Measurements from ENCODE around the gene APAF1. TPM values are rescaled to one million over a fixed set of nuclear protein-coding genes. Genes with fewer than 3 reads are reported as not detected.
A peak's percentile ranks its signal among the peaks of the same experiment; 100 is the strongest.

The APAF1 gene
- total RNA-seq, 2 donors from 2014 or later = 25.9 to 33.2 TPM

GRCh38 chr12:98725476-98726247 is 80.6 kb downstream of the APAF1 start:
- no peaks in the 10 kb centered on the region for H3K9me3 Mint-ChIP-seq
- peak in 1 of 2 donors; percentile 61 for ATAC-seq
- no peak overlapping the region for H3K4me3 Mint-ChIP-seq
- no peak for DNase-seq (ENCODE audit: low spot score)
- H3K4me1 Mint-ChIP-seq (ENCODE audit: low read depth in 2 of 2) = peaks cover 0 to 7% of the 10 kb centered on the region in 2 donors
- H3K27ac Mint-ChIP-seq = no peak overlapping the region
- no peaks in the 10 kb centered on the region for H3K27me3 Mint-ChIP-seq
- H3K36me3 Mint-ChIP-seq = peaks cover 30% of the 10 kb centered on the region

DNA sequence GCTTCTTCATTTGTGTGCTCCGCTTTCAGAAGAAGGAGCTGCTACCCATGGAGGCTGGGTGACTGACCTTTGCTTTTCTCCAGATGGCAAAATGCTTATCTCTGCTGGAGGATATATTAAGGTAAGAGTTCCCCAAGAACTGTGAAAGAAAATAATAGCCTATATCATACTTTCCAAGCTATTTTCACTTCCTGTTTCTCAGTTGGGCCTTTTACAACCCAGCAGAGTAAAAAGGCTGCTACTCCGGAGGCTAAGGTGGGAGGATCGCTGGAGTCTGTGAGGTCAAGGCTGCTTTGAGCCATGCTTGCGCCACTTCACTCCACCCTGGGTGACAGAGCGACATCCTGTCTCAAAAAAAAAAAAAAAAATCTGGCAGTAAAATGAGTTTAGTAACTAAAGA is 82.1 kb downstream of the APAF1 start:
- DNase-seq (ENCODE audit: low spot score) = no peak
- Mint-ChIP-seq H3K9me3 (no peaks in the 10 kb centered on the region), H3K27me3 (no peaks in the 10 kb centered on the region), H3K4me3 (no peak overlapping the region), H3K4me1 (ENCODE audit: low read depth in 2 of 2) (peaks cover 0 to 7% of the 10 kb centered on the region in 2 donors), H3K36me3 (peaks cover 26% of the 10 kb centered on the region), H3K27ac (no peak overlapping the region)
- no peak for ATAC-seq

DNA sequence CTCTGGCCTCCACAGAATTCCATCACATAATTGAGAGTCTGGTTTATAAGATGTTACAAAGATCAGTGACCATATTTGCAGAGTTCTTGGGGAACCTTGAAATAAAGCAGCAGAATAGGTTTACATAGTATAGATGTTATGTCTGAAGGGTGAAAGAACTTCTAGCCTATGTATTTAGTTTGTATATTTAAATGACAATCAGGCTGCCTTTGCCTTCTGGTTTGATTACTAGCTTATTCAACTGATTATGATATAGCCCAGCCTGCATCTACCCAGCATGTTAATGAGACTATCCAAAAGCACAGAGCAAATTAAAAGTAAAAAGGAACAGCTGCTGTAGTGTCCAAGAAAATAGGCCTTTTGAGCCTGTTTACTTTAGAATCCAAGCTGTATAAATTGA is 85.3 kb downstream of the APAF1 start:
- peaks cover 13% of the 10 kb centered on the region for H3K36me3 Mint-ChIP-seq
- no peak overlapping the region for H3K4me3 Mint-ChIP-seq
- H3K9me3 Mint-ChIP-seq = no peaks in the 10 kb centered on the region
- H3K27ac Mint-ChIP-seq = no peak overlapping the region
- no peak for ATAC-seq
- DNase-seq (ENCODE audit: low spot score) = no peak
- H3K4me1 Mint-ChIP-seq (ENCODE audit: low read depth in 2 of 2) = no peaks in the 10 kb centered on the region
- H3K27me3 Mint-ChIP-seq = no peaks in the 10 kb centered on the region

DNA sequence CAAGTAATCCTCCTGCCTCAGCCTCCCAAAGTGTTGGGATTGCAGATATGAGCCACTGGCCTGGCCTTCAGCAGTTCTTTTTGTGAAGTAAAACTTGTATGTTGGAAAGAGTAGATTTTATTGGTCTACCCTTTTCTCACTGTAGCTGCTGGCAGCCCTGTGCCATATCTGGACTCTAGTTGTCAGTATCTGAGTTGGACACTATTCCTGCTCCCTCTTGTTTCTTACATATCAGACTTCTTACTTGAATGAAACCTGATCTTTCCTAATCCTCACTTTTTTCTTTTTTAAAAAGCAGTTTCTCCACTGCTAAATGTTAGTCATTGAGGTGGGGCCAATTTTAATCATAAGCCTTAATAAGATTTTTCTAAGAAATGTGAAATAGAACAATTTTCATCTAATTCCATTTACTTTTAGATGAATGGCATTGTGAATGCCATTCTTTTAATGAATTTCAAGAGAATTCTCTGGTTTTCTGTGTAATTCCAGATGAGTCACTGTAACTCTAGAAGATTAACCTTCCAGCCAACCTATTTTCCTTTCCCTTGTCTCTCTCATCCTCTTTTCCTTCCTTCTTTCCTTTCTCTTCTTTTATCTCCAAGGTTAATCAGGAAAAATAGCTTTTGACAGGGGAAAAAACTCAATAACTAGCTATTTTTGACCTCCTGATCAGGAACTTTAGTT is 88.7 kb downstream of the APAF1 start:
- Mint-ChIP-seq H3K27me3 (no peaks in the 10 kb centered on the region), H3K36me3 (peaks cover 12% of the 10 kb centered on the region), H3K4me1 (ENCODE audit: low read depth in 2 of 2) (no peaks in the 10 kb centered on the region)

DNA sequence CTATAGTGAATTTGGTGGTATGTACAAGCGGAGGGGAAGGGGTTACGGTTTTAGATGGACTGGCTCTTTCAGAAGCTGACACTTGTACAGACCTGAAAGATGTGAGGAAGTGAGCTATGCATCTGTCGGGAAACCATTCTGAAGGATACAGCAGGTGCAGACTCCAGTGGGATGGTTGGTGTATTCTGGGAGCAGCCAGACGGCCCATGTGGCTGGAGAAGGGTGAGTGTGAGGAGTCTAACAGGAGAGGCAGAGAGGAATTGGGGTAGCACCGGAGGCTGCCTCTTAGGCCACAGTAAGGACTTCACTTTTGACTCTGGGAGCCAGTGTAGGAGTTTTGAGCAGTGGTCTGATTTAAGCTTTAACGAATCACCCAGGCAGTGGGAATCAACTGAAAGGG is 90.7 kb downstream of the APAF1 start:
- H3K4me1 Mint-ChIP-seq (ENCODE audit: low read depth in 2 of 2) = no peaks in the 10 kb centered on the region
- H3K4me3 Mint-ChIP-seq = no peak overlapping the region
- no peak overlapping the region for H3K27ac Mint-ChIP-seq
- ATAC-seq (no peak), DNase-seq (ENCODE audit: low spot score) (no peak)
- no peaks in the 10 kb centered on the region for H3K9me3 Mint-ChIP-seq
- H3K36me3 Mint-ChIP-seq = peaks cover 10% of the 10 kb centered on the region
- peaks cover 2 to 4% of the 10 kb centered on the region in 2 donors for H3K27me3 Mint-ChIP-seq

More for the DNA sequence above, 88.7 kb downstream of the APAF1 start:
- Mint-ChIP-seq H3K4me3 (no peak overlapping the region), H3K9me3 (no peaks in the 10 kb centered on the region), H3K27ac (peak overlapping the region in 1 of 2 donors; percentile 18)
- ATAC-seq (no peak), DNase-seq (ENCODE audit: low spot score) (no peak)

- no peak for ATAC-seq
- H3K4me3 Mint-ChIP-seq = no peak overlapping the region
- no peaks in the 10 kb centered on the region for H3K9me3 Mint-ChIP-seq
- H3K4me1 Mint-ChIP-seq (ENCODE audit: low read depth in 2 of 2) = peaks cover 0 to 4% of the 10 kb centered on the region in 2 donors
- no peak overlapping the region for H3K27ac Mint-ChIP-seq
- DNase-seq (ENCODE audit: low spot score) = no peak
- peaks cover 10 to 11% of the 10 kb centered on the region in 2 donors for H3K27me3 Mint-ChIP-seq
- peaks cover 10% of the 10 kb centered on the region for H3K36me3 Mint-ChIP-seq
These were observed 91.5 kb downstream of the APAF1 start for GRCh38 chr12:98736352-98737321.

DNA sequence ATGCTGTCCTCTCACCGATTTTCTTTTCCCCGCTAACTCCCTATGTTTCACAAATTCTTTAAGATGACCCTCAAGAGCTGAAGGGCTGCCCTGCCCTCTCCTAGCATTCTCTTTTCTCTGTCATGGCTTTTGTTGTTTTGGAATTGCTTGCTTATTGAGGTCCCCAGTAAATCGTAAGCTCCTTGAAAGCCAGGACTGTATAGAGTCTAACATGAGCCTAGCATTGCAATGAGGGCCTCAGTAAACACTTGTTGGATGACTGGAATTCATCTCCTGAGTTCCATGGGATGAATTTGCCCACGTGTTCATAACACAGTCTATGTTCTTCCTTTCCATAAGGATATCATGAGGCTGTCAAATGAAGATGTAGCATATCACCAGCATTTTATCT is 92.2 kb downstream of the APAF1 start:
- H3K27me3 Mint-ChIP-seq = peaks cover 13 to 14% of the 10 kb centered on the region in 2 donors
- H3K9me3 Mint-ChIP-seq = no peaks in the 10 kb centered on the region
- H3K4me1 Mint-ChIP-seq (ENCODE audit: low read depth in 2 of 2) = peaks cover 0 to 4% of the 10 kb centered on the region in 2 donors
- peaks cover 10% of the 10 kb centered on the region for H3K36me3 Mint-ChIP-seq
- ATAC-seq = no peak
- no peak overlapping the region for H3K27ac Mint-ChIP-seq
- no peak for DNase-seq (ENCODE audit: low spot score)
- no peak overlapping the region for H3K4me3 Mint-ChIP-seq

DNA sequence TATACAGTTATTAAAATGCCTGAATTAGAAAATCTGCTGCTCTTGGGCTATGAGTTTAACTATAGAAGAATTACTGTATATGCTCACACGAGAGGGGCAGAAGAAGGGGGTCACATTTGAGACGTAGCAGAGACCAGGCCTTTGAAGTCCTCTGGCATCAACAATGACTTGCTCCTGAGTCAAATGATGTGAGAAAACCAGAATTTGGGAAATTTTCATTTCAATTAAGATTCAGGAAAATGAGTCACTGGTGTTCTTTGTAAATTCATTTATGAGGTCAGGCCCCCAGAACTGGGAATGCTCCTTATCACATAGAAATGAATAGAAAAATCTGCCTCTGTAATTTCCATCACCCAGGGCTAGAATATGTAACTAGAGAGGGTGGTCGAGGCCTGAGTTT is 92.9 kb downstream of the APAF1 start:
- Mint-ChIP-seq H3K4me3 (no peak overlapping the region), H3K27ac (no peak overlapping the region), H3K27me3 (peaks cover 13 to 14% of the 10 kb centered on the region in 2 donors), H3K4me1 (ENCODE audit: low read depth in 2 of 2) (peaks cover 0 to 4% of the 10 kb centered on the region in 2 donors), H3K9me3 (no peaks in the 10 kb centered on the region), H3K36me3 (peaks cover 10% of the 10 kb centered on the region)
- DNase-seq (ENCODE audit: low spot score) = no peak
- ATAC-seq = no peak

- ATAC-seq (no peak), DNase-seq (ENCODE audit: low spot score) (no peak)
- Mint-ChIP-seq H3K4me3 (no peak overlapping the region), H3K27ac (no peak overlapping the region), H3K9me3 (no peaks in the 10 kb centered on the region), H3K4me1 (ENCODE audit: low read depth in 2 of 2) (peaks cover 0 to 4% of the 10 kb centered on the region in 2 donors), H3K36me3 (peaks cover 10% of the 10 kb centered on the region), H3K27me3 (peaks cover 13 to 19% of the 10 kb centered on the region in 2 donors)
These were observed 93.4 kb downstream of the APAF1 start for GRCh38 chr12:98738539-98738938.

DNA sequence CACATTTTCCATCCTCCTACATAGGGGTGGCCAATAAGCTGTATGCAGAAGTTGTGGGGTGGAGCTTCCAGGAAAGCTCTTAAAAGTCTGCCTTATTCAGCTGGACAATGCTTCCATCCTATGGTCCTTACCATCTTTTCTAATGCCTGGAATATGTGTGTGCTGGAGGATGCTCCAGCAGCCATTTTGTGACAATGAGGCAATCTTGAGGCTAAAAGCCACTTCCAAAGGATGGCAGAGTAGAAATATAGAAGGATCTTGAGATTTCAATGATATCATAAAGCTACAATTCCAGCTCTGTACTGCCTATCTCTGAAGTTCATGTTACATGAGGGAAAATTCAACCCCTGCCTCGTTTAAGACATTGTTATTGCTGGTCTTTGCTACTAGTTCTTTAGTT is 95.7 kb downstream of the APAF1 start:
- Mint-ChIP-seq H3K4me1 (ENCODE audit: low read depth in 2 of 2) (peaks cover 0 to 4% of the 10 kb centered on the region in 2 donors), H3K27me3 (peaks cover 13 to 19% of the 10 kb centered on the region in 2 donors), H3K36me3 (peaks cover 7% of the 10 kb centered on the region), H3K4me3 (no peak overlapping the region), H3K27ac (no peak overlapping the region), H3K9me3 (no peaks in the 10 kb centered on the region)
- no peak for DNase-seq (ENCODE audit: low spot score)
- ATAC-seq = no peak

- ATAC-seq = no peak
- peaks cover 3% of the 10 kb centered on the region for H3K36me3 Mint-ChIP-seq
- no peak overlapping the region for H3K27ac Mint-ChIP-seq
- H3K4me1 Mint-ChIP-seq (ENCODE audit: low read depth in 2 of 2) = peaks cover 2 to 7% of the 10 kb centered on the region in 2 donors
- no peak for DNase-seq (ENCODE audit: low spot score)
- no peaks in the 10 kb centered on the region for H3K9me3 Mint-ChIP-seq
- no peak overlapping the region for H3K4me3 Mint-ChIP-seq
- H3K27me3 Mint-ChIP-seq = peaks cover 15 to 20% of the 10 kb centered on the region in 2 donors
These were observed 96.1 kb downstream of the APAF1 start for GRCh38 chr12:98741196-98741555.

- ATAC-seq (no peak), DNase-seq (ENCODE audit: low spot score) (no peak)
- no peak overlapping the region for H3K4me3 Mint-ChIP-seq
- no peaks in the 10 kb centered on the region for H3K36me3 Mint-ChIP-seq
- no peaks in the 10 kb centered on the region for H3K9me3 Mint-ChIP-seq
- H3K27ac Mint-ChIP-seq = no peak overlapping the region
- H3K4me1 Mint-ChIP-seq (ENCODE audit: low read depth in 2 of 2) = peaks cover 7 to 11% of the 10 kb centered on the region in 2 donors
- peaks cover 21 to 26% of the 10 kb centered on the region in 2 donors for H3K27me3 Mint-ChIP-seq
These were observed 96.6 kb downstream of the APAF1 start for GRCh38 chr12:98741556-98742265.

- no peak overlapping the region for H3K27ac Mint-ChIP-seq
These were observed 98.4 kb downstream of the APAF1 start for GRCh38 chr12:98743362-98743953.

More at GRCh38 chr12:98743362-98743953, 98.4 kb downstream of the APAF1 start:
- ATAC-seq (peak in 1 of 2 donors; percentile 61), DNase-seq (ENCODE audit: low spot score) (no peak)
- H3K9me3 Mint-ChIP-seq = no peaks in the 10 kb centered on the region
- H3K4me1 Mint-ChIP-seq (ENCODE audit: low read depth in 2 of 2) = peaks cover 7 to 11% of the 10 kb centered on the region in 2 donors
- no peak overlapping the region for H3K4me3 Mint-ChIP-seq
- peaks cover 34 to 36% of the 10 kb centered on the region in 2 donors for H3K27me3 Mint-ChIP-seq
- no peaks in the 10 kb centered on the region for H3K36me3 Mint-ChIP-seq
